HFF-Myc (cell line): Measurements from ENCODE around the gene MFSD12.

Experiments used
- DNase-seq: peaks from one replicate; pipeline ENCODE4 v3.0.0-alpha.2; 2011; ENCODE audit warnings: low read depth; ENCODE audit errors: extremely low read depth
- H3K4me3 ChIP-seq: replicated peaks from 2 replicates; pipeline ENCODE4 v1.5.1; 2011; ENCODE audit warnings: low read depth, mild to moderate bottlenecking, control low read depth, low read length
- TF ChIP-seq, protein P1 (sequence below): IDR thresholded peaks from 2 replicates; pipeline ENCODE4 v1.5.1; 2012; ENCODE audit warnings: mild to moderate bottlenecking, low read depth, low read length, control low read depth; ENCODE audit errors: missing control alignments

MFSD12 gene

DNA sequence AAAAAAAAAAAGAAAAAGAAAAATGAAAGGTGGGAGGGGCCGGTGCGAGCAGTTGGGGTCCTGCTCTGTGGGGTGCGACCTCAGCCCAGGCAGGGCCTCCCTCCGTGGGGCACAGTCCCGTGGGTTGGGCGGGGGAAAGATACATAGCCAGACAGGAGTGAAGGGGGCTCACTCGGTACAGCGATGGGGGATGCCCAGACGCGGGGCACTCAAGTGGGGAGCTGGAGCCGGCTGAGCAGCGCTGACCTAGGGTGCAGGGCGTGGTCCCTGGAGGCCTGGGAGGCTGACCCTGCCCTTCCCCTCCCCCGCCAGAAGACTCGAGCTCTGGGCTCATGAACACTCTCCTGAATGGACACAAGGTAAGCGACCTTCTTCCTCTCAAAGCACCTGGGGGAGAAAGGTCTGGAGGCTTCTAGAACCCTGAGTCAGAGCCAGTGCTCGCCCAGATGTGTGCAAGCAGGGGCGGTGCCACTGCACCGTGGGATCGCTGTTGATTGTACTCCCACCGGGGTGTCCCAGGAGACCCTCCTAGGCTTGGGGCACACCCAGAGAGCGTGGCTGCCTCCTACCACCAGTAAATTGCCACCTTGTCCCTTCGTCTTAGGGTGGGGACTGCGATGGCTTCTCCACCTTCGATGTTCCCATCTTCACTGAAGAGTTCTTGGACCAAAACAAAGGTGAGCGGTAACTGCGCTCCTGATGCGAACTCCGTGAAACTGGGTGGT, 18.7 kb upstream of the MFSD12 start:
- DNase-seq = no peak
- TF ChIP-seq, protein P1, sequence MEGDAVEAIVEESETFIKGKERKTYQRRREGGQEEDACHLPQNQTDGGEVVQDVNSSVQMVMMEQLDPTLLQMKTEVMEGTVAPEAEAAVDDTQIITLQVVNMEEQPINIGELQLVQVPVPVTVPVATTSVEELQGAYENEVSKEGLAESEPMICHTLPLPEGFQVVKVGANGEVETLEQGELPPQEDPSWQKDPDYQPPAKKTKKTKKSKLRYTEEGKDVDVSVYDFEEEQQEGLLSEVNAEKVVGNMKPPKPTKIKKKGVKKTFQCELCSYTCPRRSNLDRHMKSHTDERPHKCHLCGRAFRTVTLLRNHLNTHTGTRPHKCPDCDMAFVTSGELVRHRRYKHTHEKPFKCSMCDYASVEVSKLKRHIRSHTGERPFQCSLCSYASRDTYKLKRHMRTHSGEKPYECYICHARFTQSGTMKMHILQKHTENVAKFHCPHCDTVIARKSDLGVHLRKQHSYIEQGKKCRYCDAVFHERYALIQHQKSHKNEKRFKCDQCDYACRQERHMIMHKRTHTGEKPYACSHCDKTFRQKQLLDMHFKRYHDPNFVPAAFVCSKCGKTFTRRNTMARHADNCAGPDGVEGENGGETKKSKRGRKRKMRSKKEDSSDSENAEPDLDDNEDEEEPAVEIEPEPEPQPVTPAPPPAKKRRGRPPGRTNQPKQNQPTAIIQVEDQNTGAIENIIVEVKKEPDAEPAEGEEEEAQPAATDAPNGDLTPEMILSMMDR = no peak
- H3K4me3 ChIP-seq = peak overlapping the region; percentile 11; the same call in 1 of the 2 replicates

DNA sequence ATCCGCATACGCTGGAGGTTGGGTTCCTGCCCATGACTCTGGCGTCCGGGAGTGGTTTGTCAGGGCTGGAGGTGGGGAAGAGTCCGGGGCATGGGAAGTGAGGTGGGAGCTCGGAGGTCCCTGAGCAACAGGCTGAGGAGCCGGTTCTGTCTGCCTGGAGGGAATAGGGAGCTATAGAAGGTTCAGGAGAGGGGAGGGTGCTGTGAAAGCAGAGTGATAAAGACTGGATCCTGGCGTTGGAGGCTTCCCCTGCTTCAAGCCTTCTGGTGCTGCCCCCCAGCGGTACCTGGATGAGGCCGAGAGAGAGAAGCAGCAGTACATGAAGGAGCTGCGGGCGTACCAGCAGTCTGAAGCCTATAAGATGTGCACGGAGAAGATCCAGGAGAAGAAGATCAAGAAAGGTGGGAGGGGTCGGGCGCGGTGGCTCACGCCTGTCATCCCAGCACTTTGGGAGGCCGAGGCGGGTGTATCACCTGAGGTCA, 17.9 kb upstream of the MFSD12 start:
- H3K4me3 ChIP-seq = no peak overlapping the region
- TF ChIP-seq, protein P1 = peak; percentile 34
- no peak for DNase-seq

DNA sequence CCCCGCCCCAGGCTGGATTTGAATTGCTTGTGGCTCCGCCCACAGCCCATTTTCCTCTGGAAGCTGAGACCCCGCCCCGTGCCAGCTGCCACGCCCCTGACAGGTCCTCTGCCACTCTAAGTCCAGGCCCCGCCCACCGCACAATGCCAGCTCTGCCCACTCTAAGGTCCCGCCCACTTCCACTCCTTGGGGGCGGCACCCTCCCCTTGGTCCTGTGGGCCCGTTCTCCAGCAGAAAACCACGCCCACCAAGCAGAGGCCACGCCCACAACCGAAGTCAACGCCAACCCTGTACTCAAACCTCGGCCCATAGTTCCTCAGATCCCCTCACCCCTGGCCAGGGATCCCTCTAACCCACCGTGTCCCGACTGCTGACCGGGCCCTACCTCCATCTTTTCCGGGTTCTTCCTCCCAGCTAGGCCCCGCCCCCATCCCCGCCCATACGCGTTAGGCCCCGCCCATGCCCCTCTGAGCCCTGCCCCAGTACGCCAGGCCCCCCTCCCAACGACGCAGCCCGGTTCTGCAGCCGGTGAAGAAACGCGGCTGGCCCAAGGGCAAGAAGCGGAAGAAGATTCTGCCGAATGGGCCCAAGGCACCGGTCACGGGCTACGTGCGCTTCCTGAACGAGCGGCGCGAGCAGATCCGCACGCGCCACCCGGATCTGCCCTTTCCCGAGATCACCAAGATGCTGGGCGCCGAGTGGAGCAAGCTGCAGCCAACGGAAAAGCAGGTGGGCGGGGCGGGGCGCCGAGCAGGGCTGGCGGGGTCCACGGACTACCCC, 16.7 kb upstream of the MFSD12 start:
- peak overlapping the region; percentile 67 for H3K4me3 ChIP-seq
- DNase-seq = peak; percentile 73
- TF ChIP-seq, protein P1 = no peak

DNA sequence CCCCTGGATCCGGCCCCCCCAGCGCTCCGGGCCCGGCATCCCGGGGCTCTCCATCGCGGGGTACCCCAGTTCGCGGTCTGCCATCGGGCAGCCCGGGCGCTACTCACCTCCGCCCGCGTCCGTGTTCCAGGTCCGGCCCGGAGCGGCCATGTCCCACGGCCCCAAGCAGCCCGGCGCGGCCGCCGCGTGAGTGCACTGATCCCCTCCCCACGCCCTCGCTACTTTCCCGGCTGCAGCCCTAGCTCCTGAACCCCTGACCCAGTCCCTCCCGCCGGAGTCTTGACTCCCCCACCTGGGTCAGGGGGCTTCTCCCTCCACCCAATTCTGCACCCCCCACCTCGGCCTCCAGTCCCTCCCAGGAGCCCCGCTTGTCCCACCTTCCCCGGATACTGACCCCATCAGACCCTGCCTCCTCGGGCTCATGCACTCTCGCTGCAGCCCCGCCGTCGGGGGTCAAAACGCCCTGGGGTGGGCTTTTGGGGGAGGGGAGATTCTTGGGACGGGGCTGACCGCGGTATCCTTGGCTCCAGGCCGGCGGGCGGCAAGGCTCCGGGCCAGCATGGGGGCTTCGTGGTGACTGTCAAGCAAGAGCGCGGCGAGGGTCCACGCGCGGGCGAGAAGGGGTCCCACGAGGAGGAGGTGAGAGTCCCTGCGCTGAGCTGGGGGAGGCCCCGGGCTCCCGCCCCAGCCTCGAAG, 15.9 kb upstream of the MFSD12 start:
- TF ChIP-seq, protein P1 = no peak
- peak overlapping the region; percentile 67 for H3K4me3 ChIP-seq
- no peak for DNase-seq

DNA sequence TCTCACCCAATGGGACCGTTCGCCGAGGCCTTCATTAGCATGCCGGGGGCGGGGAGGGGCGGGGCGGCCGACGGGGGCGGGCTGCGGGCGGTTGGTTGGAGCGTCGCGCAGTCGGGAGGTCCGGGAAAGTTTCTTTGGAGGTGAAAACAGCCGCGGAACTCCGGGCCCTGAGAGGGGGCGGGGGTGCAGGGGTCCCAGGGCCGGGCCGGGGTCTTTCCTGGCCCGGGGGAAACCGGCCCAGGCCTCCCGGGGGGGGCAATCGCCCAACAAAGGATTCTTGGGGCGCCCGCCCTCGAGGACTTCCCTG, 15.4 kb upstream of the MFSD12 start, which contains the start of gene HMG20B:
TSS of gene HMG20B (plus strand) at position 90 of the 307 bp plus-strand sequence. CDS start 366 bp downstream, outside the sequence.
- DNase-seq = no peak

More for the DNA sequence above, 15.4 kb upstream of the MFSD12 start, which contains the start of gene HMG20B:
- H3K4me3 ChIP-seq = peak within 1 kb of the TSS; percentile 67
- TF ChIP-seq, protein P1 = no peak
